GM12878 (cell line): ENCODE results near the gene SEC63. TPM values are rescaled to one million over a fixed set of nuclear protein-coding genes. Genes with fewer than 3 reads are reported as not detected.

Source experiments
- ATAC-seq: fragments of 200-7000 bp; cut with Tn5 transposase; 3 replicates; pipeline ENCODE4 v1.9.1; 2020; ENCODE audit warnings: mild to moderate bottlenecking, moderate library complexity
- BruUV-seq: library from RNA; stranded (reverse); fragments of 400-500 nt; replicated peaks from 2 replicates; lab custom pipeline; 2021; lab: Mats Ljungman, UMichigan
- CTCF ChIA-PET: fragments of 300-600 bp; sonication (Branson Sonifier 250); formaldehyde crosslinking; extraction: SDS; loops from one replicate; lab custom pipeline; 2021; ENCODE audit warnings: inconsistent platforms; lab: Yijun Ruan, JAX
- POLR2A ChIA-PET: fragments of 350-600 bp; formaldehyde crosslinking; extraction: SDS; loops from one replicate; lab custom pipeline; 2021; ENCODE audit warnings: inconsistent platforms; lab: Charles Lee
- RAD21 ChIA-PET: fragments of 300-600 bp; sonication (Branson Sonifier 250); formaldehyde crosslinking; loops from one replicate; lab custom pipeline; 2023; ENCODE audit warnings: antibody characterized with exemption; ENCODE audit not compliant: unreplicated experiment; lab: Charles Lee
- SMC1A ChIA-PET: fragments of 300-600 bp; sonication (Branson Sonifier 250); formaldehyde crosslinking; loops from one replicate; lab custom pipeline; 2023; ENCODE audit not compliant: unreplicated experiment, uncharacterized antibody; lab: Charles Lee
- DNase-seq: peaks from one replicate; pipeline ENCODE4 v3.0.0-alpha.2; 2011; ENCODE audit warnings: low read depth, low spot score
- FAIRE-seq: peaks from 3 replicates; lab custom pipeline; 2011; peaks lifted over from hg19 to GRCh38; lab: Jason Lieb, UNC
- H2AFZ ChIP-seq: 2 replicates; pipeline ENCODE4 v1.6.0; 2011; ENCODE audit warnings: low read depth, low read length, control low read depth; ENCODE audit not compliant: control insufficient read depth
- H3K27ac ChIP-seq: 2 replicates; pipeline ENCODE4 v1.5.1; 2011; ENCODE audit warnings: control low read depth; ENCODE audit not compliant: control insufficient read depth, insufficient read depth
- H3K27me3 ChIP-seq, 2 experiments: replicated peaks in 1 of 2; 2 replicates each; pipeline versions ENCODE4 v1.6.0 to v1.6.1; 2011; ENCODE audit warnings: low read length in 1 of 2; ENCODE audit not compliant: control insufficient read depth in 2 of 2, insufficient read depth in 2 of 2
- H3K36me3 ChIP-seq, 2 experiments: 2 replicates each; pipeline ENCODE4 v1.5.1; 2011; ENCODE audit warnings: low read length in 1 of 2; ENCODE audit not compliant: control insufficient read depth in 2 of 2, insufficient read depth in 2 of 2
- H3K4me1 ChIP-seq: 2 replicates; pipeline ENCODE4 v1.6.1; 2011; ENCODE audit warnings: mild to moderate bottlenecking, low read length, moderate library complexity, mixed read lengths; ENCODE audit not compliant: control insufficient read depth, insufficient read depth
- H3K4me2 ChIP-seq: 2 replicates; pipeline ENCODE4 v1.6.0; 2011; ENCODE audit warnings: control low read depth; ENCODE audit not compliant: control insufficient read depth, insufficient read depth
- H3K4me3 ChIP-seq: fragments of 200-600 bp; sonication (generic); 2 replicates; pipeline ENCODE4 v1.5.1; 2016
- H3K79me2 ChIP-seq: 2 replicates; pipeline ENCODE4 v1.6.0; 2011; ENCODE audit warnings: low read length; ENCODE audit not compliant: control insufficient read depth, insufficient read depth
- H3K9ac ChIP-seq: 2 replicates; pipeline ENCODE4 v1.8.0; 2011; ENCODE audit warnings: low read length, control low read depth, mixed read lengths; ENCODE audit not compliant: control insufficient read depth, insufficient read depth
- H3K9me3 ChIP-seq: replicated peaks from 3 replicates; pipeline ENCODE4 v1.5.1; 2011; ENCODE audit warnings: mild to moderate bottlenecking, low read length; ENCODE audit not compliant: control insufficient read depth, insufficient read depth
- H4K20me1 ChIP-seq: 2 replicates; pipeline ENCODE4 v1.6.0; 2011; ENCODE audit not compliant: control insufficient read depth, insufficient read depth
- CUX1 ChIP-seq: IDR thresholded peaks from 2 replicates; pipeline ENCODE4 v1.6.1; 2012; ENCODE audit warnings: improper control_type of control experiment, low read depth, low read length; ENCODE audit not compliant: insufficient replicate concordance
- DPF2 ChIP-seq: fragments of 450-650 bp; IDR thresholded peaks from 2 replicates; pipeline ENCODE4 v1.6.1; 2017; ENCODE audit warnings: mild to moderate bottlenecking
- EED ChIP-seq: sonication (generic); IDR thresholded peaks from 2 replicates; pipeline ENCODE4 v1.6.1; 2016; ENCODE audit warnings: antibody characterized with exemption, low read depth
- IKZF1 ChIP-seq: fragments of 450-650 bp; conservative IDR thresholded peaks from 2 replicates; pipeline ENCODE4 v1.6.1; 2017; ENCODE audit warnings: antibody characterized with exemption, mild to moderate bottlenecking
- IKZF2 ChIP-seq, 2 experiments: fragments of 450-650 bp; IDR thresholded peaks; 2 replicates each; pipeline ENCODE4 v1.6.1; 2017; ENCODE audit warnings: mild to moderate bottlenecking in 2 of 2, moderate library complexity in 2 of 2
- IRF4 ChIP-seq: IDR thresholded peaks from 2 replicates; pipeline ENCODE4 v1.6.1; 2011; ENCODE audit warnings: low read depth, low read length
- KAT2A ChIP-seq: conservative IDR thresholded peaks from 2 replicates; pipeline ENCODE4 v1.6.1; 2011; ENCODE audit warnings: low read depth, low read length; ENCODE audit not compliant: control insufficient read depth
- MEF2A ChIP-seq: IDR thresholded peaks from 2 replicates; pipeline ENCODE4 v1.6.1; 2011; ENCODE audit warnings: low read depth, mild to moderate bottlenecking, low read length, moderate library complexity; ENCODE audit not compliant: insufficient read depth
- MEF2B ChIP-seq: fragments of 450-650 bp; IDR thresholded peaks from 2 replicates; pipeline ENCODE4 v1.6.1; 2018; ENCODE audit warnings: mild to moderate bottlenecking, moderate library complexity; ENCODE audit not compliant: partially characterized antibody, poor library complexity, severe bottlenecking
- MTA2 ChIP-seq: fragments of 450-650 bp; IDR thresholded peaks from 2 replicates; pipeline ENCODE4 v1.6.1; 2016; ENCODE audit warnings: low read depth, mild to moderate bottlenecking, moderate library complexity
- NFIC ChIP-seq: IDR thresholded peaks from 2 replicates; pipeline ENCODE4 v1.6.1; 2012; ENCODE audit warnings: low read depth, mild to moderate bottlenecking, inconsistent platforms, low read length, moderate library complexity
- NKRF ChIP-seq: fragments of 450-650 bp; conservative IDR thresholded peaks from 2 replicates; pipeline ENCODE4 v1.6.1; 2017; ENCODE audit warnings: mild to moderate bottlenecking, moderate library complexity
- SPI1 ChIP-seq: IDR thresholded peaks from 2 replicates; pipeline ENCODE4 v1.6.1; 2011; ENCODE audit warnings: low read depth, mild to moderate bottlenecking, low read length, moderate library complexity, borderline replicate concordance; ENCODE audit not compliant: insufficient read depth
- WRNIP1 ChIP-seq: IDR thresholded peaks from 2 replicates; pipeline ENCODE4 v1.6.1; 2011; ENCODE audit warnings: low read depth, low read length, improper control_type of control experiment, borderline replicate concordance
- ZZZ3 ChIP-seq: IDR thresholded peaks from 2 replicates; pipeline ENCODE4 v1.6.1; 2011; ENCODE audit warnings: low read depth; ENCODE audit not compliant: control insufficient read depth, insufficient read length
- in situ Hi-C: fragments of 300-500 bp; cut with MboI; formaldehyde crosslinking; loops from 9 replicates; pipeline ENCODE4 v1.14.3; 2018; ENCODE audit warnings: mixed read lengths
- intact Hi-C: fragments of 100-400 bp; cut with micrococcal nuclease; formaldehyde crosslinking; loops from one replicate; pipeline ENCODE4 v1.14.2; 2022; ENCODE audit not compliant: unreplicated experiment
- polyA plus RNA-seq, 11 experiments: library from polyadenylated mRNA; depleted of rRNA in 4 of 11; unstranded in 6 of 11; stranded (reverse) in 5 of 11; fragments of >200 nt; fragmentation: Nextera tagmentation in 4 of 11; fragmentation: Illumina TruSeq in 1 of 11; extraction: Ambion mirVana in 4 of 11; extraction: Trizol in 1 of 11; gene quantifications; 1 replicate in 1 of 11; 2 replicates in 10 of 11; pipeline versions ENCODE4 v1.2.1 to v1.2.3, GENCODE V29; 2011 to 2016; ENCODE audit warnings: inconsistent platforms in 2 of 11, missing spikeins in 2 of 11, low read depth in 1 of 11
- total RNA-seq, 4 experiments: library from RNA; depleted of rRNA in 3 of 4; stranded (reverse); fragments of >200 nt in 3 of 4; fragmentation: Illumina TruSeq in 1 of 4; extraction: Trizol in 1 of 4; gene quantifications; 2 replicates each; pipeline versions ENCODE4 v1.2.1 to v1.2.3, GENCODE V29; 2013 to 2021

SEC63 gene
- total and polyA plus RNA-seq, 10 of the 15 experiments (the other 5 are each of a cell fraction or from before 2014, with no cell fraction given) = 10.1 to 87.0 (median 34.3) TPM

- FAIRE-seq (peak; percentile 35), ATAC-seq (peak; percentile 82), DNase-seq (peak; percentile 12)
- Histone ChIP-seq H3K79me2 (no peaks in the 10 kb centered on the region), H3K4me1 (peaks cover 10% of the 10 kb centered on the region), H3K9me3 (no peaks in the 10 kb centered on the region; the same call in 2 of the 3 replicates), H3K27me3 (no peaks in the 10 kb centered on the region), H3K4me2 (no peak overlapping the region), H2AFZ (no peak overlapping the region), H3K9ac (no peak overlapping the region), H3K27ac (no peak overlapping the region), H3K36me3 (peaks cover 2 to 16% of the 10 kb centered on the region in 2 experiments; a peak in 3 of 4 replicates), H3K4me3 (no peak overlapping the region), H4K20me1 (no peaks in the 10 kb centered on the region)
- ChIA-PET RAD21 (interaction anchor here (0.8 kb wide), 1 partner anchor 25 kb away, joined by 3 read pairs; no protein-coding TSS in a partner anchor), POLR2A (interaction anchor here (0.5 to 0.7 kb wide), 3 partner anchors 86 to 455 kb away, joined by 4 read pairs; no protein-coding TSS in a partner anchor), CTCF (interaction anchor here (0.6 to 2.3 kb wide), 6 partner anchors 13 to 81 kb away, joined by 3 to 10 read pairs (median 5); no protein-coding TSS in a partner anchor), SMC1A (interaction anchor here (0.6 to 2.3 kb wide), 4 partner anchors 10 to 154 kb away, joined by 3 to 13 read pairs (median 6); no protein-coding TSS in a partner anchor)
- in situ Hi-C loops = no loop called here
- peak; percentile 73 to 76 for TF ChIP-seq IKZF2 (IDR thresholded peaks at IDR 0.05)
- TF ChIP-seq IRF4 = peak; percentile 77; the same call in 1 of the 2 replicates
- TF ChIP-seq CUX1 = no peak
- TF ChIP-seq NFIC = peak; percentile 43; the same call in 1 of the 2 replicates
- 0 out of 2 replicates have a peak, but pooled peaks have one; percentile 54 for TF ChIP-seq DPF2
- peak; percentile 48 for TF ChIP-seq MEF2B
- peak; percentile 66; the same call in 1 of the 2 replicates for TF ChIP-seq EED
- 0 out of 2 replicates have a peak, but pooled peaks have one; percentile 14 for TF ChIP-seq MEF2A
- no peak for TF ChIP-seq ZZZ3
- TF ChIP-seq WRNIP1 = no peak
- no peak for TF ChIP-seq KAT2A
- peak; percentile 89 for TF ChIP-seq SPI1
- TF ChIP-seq MTA2 = peak; percentile 70; the same call in 1 of the 2 replicates
- TF ChIP-seq NKRF = no peak
- TF ChIP-seq IKZF1 = peak; percentile 76
- intact Hi-C loops = no loop called here
- no TSS peak for BruUV-seq
Observed at GRCh38 chr6:107894809-107895396, 63.1 kb downstream of the SEC63 start.
